ENCODE results near the gene FLYWCH1. TPM values are rescaled to one million over a fixed set of nuclear protein-coding genes. Genes with fewer than 3 reads are reported as not detected.

FLYWCH1 gene
- total and polyA plus RNA-seq, 2 donors (not counting 1 experiment from before 2014, with no cell fraction given): 78.3 to 120 TPM

- Histone ChIP-seq H3K36me3 (replicated peaks in 1 of 2; ENCODE audit: control extremely low read depth in 1 of 2, control insufficient read depth in 1 of 2, extremely low read depth in 1 of 2, insufficient read depth in 2 of 2, low read length in 1 of 2) (no peaks in the 10 kb centered on the region), H3K4me1 (ENCODE audit: control insufficient read depth in 2 of 2, insufficient read depth in 2 of 2, low read length in 2 of 2) (peaks cover 75 to 76% of the 10 kb centered on the region in 2 donors), H3K9ac (ENCODE audit: low read length) (peak overlapping the region; percentile 35), H3K79me2 (ENCODE audit: control insufficient read depth, insufficient read depth, low read length) (no peaks in the 10 kb centered on the region), H3K4me3 (ENCODE audit: control extremely low read depth in 1 of 5, extremely low read depth in 1 of 5, insufficient read depth in 1 of 5, low read depth in 2 of 5, low read length in 4 of 5) (peak overlapping the region in 2 of 5 experiments; percentile 29 to 37), H3K4me2 (replicated peaks; ENCODE audit: low read depth, low read length, poor library complexity, severe bottlenecking) (peak overlapping the region; percentile 99), H3K27ac (ENCODE audit: low read length in 2 of 2) (no peak overlapping the region), H3K27me3 (replicated peaks in 1 of 4; ENCODE audit: control extremely low read depth in 1 of 4, control insufficient read depth in 3 of 4, insufficient read depth in 4 of 4, low read length in 3 of 4) (peaks cover 0 to 67% (median 20%) of the 10 kb centered on the region in 4 experiments), H3K9me3 (ENCODE audit: control extremely low read depth in 1 of 3, control insufficient read depth in 2 of 3, insufficient read depth in 1 of 3, low read length in 2 of 3) (peaks cover 0 to 28% (median 0%) of the 10 kb centered on the region in 3 donors), H2AFZ (ENCODE audit: insufficient read depth, low read depth, low read length, poor library complexity, severe bottlenecking) (no peak overlapping the region), H4K20me1 (ENCODE audit: control insufficient read depth, insufficient read depth, low read length, poor library complexity, severe bottlenecking) (peaks cover 34% of the 10 kb centered on the region)
- ATAC-seq (ENCODE audit: low read depth): no peak
- WGBS (ENCODE audit: insufficient coverage): 67% methylated on average over 35 of the region's 39 CpGs
- TF ChIP-seq CTCF (IDR thresholded peaks at IDR 0.05): no peak
- TF ChIP-seq EZH2 (IDR thresholded peaks at IDR 0.05; ENCODE audit: borderline replicate concordance, insufficient read depth, low read depth, low read length, poor library complexity, severe bottlenecking): no peak
- intact Hi-C loops (cut with micrococcal nuclease): loop anchor here (5.0 kb wide), 1 partner anchor 56 kb away; the partner anchor contains the start of genes HCFC1R1, THOC6 and TNFRSF12A
- ChIA-PET CTCF (interaction anchor here (0.6 to 2.3 kb wide), 3 partner anchors 17 to 963 kb away, joined by 4 to 7 read pairs (median 4); no protein-coding TSS in a partner anchor), POLR2A (interaction anchor here (0.6 to 2.0 kb wide), 3 partner anchors 14 to 433 kb away, joined by 3 to 10 read pairs (median 10); partner anchors contain the start of gene PKMYT1)
- H3K9me3 Mint-ChIP-seq (ENCODE audit: insufficient read depth): no peaks in the 10 kb centered on the region
- H3K27ac Mint-ChIP-seq: no peak overlapping the region
- no peak for DNase-seq
- H3K4me3 Mint-ChIP-seq: peak overlapping the region; percentile 45
- peaks cover 16% of the 10 kb centered on the region for H3K27me3 Mint-ChIP-seq
- H3K4me1 Mint-ChIP-seq: peaks cover 39% of the 10 kb centered on the region
Measured at GRCh38 chr16:2966043-2966807, 54.5 kb downstream of the FLYWCH1 start.

Measured in B cell (primary cell).